HG03439 (cell line): ENCODE results near the gene SCFD1.
"Not testable (repeated sequence)": the region's sequence is repeated elsewhere in the genome, so short reads cannot be mapped to it uniquely, and the experiment has no call there.

ENCODE experiments used
- ATAC-seq: cut with Tn5 transposase; IDR thresholded peaks from one replicate; pipeline ENCODE4 v1.9.1; 2021; ENCODE audit warnings: mild to moderate bottlenecking, moderate library complexity; ENCODE audit not compliant: unreplicated experiment

SCFD1 gene

DNA sequence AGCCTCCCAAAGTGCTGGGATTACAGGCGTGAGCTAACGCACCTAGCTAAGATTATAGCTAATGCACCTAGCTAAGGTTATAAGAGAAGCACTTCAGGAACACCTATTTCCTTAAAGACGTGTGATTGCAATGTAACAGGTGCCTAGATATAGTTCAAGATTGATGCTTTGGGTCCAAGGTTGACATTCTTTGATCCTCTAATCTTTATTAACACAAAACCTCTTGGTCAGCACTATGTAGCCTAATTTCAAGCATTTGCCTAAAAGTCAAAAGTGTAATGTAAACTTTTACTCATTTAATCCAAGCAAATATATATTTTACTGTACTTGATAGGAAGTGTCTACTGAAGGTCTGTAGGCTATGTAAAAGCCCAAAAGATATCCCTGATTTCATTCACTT lies 36.5 kb downstream of the SCFD1 start:
- ATAC-seq = no peak

- no peak for ATAC-seq
These were observed 47.5 kb downstream of the SCFD1 start for GRCh38 chr14:30669594-30669993.

GRCh38 chr14:30673071-30673470 lies 51.0 kb downstream of the SCFD1 start:
- ATAC-seq = no peak

DNA sequence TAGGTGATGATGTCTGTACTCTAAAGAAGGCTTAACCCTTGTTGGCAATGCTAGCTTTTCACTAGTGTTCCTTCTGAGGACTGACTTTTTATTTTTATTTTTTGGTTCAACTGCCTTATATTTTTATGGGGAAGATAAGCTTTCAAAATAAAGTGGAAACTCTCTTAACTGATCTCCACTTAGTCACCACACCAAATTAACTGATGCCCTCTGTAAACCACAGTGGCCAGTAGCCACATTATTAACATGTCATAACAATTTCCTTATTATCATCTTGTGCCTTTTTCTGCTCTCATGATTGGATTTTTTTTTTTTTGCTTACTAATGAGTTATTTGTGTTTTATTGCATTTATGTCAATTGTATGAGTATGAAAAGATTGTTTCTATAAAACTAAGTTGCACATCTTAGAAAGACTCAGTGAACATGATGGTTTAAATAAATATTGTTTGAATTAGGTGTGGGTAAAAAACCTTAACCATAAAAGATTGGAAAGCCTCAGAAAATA lies 56.9 kb downstream of the SCFD1 start:
- ATAC-seq = no peak

- ATAC-seq = no peak
These were observed 57.9 kb downstream of the SCFD1 start for GRCh38 chr14:30680036-30680435.

- ATAC-seq = not testable (repeated sequence)
These were observed 58.7 kb downstream of the SCFD1 start for GRCh38 chr14:30680776-30681175.

GRCh38 chr14:30681752-30682355 lies 59.7 kb downstream of the SCFD1 start:
- no peak for ATAC-seq

- not testable (repeated sequence) for ATAC-seq
These were observed 68.6 kb downstream of the SCFD1 start for GRCh38 chr14:30690487-30691355.

DNA sequence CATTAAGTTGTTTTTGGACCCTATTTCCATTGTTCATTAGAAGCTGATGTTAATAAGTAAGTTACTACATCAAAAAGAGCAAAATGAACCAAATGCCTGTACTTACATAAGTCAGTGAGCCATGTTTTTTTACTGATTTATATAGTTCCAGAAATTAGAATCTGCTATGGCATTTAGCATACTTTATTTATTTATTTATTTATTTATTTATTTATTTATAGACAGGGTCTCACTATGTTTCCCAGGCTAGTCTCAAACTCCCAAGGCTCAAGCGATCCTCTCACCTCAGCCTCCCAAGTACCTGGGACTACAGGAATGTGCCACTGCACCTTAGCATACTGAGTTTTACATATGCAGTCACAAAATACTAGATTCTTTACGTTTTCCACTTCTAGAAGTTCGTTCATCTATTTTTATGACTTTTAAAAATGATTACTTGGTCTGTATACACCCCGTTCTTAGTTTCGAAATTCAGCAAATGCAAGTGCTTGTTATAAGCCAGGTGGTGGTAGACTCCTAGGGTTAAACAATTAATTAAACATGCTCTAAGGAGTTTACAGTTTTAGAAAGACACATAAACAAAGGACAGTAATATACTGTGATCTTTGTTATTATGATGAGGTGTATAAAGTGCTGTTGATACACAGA lies 69.8 kb downstream of the SCFD1 start:
- no peak for ATAC-seq

GRCh38 chr14:30692669-30693068 lies 70.5 kb downstream of the SCFD1 start:
- ATAC-seq = no peak

DNA sequence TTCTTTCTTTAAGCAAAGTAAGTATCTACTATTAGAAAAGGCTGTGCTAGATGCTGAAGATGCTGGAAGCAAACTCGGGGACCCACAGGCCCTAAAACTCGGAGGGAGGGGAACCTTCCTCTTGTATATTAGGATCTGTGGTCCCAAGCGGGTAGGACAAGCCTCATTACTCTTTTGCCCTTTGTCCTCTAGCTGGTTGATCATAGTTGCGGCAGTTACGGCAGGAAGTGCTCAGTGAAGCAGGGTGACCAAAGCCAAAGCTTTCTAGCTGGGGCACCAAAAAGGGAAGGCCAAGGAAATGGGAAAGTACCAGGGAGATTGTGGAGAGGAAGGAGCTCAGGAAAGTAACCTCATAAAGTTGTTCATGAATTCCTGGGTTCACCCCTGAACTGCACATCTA lies 76.3 kb downstream of the SCFD1 start:
- ATAC-seq = no peak

GRCh38 chr14:30706704-30707103 lies 84.6 kb downstream of the SCFD1 start:
- ATAC-seq = no peak

GRCh38 chr14:30708157-30708556 lies 86.0 kb downstream of the SCFD1 start:
- no peak for ATAC-seq

- no peak for ATAC-seq
These were observed 87.1 kb downstream of the SCFD1 start for GRCh38 chr14:30709201-30709600.

- ATAC-seq = no peak
These were observed 88.8 kb downstream of the SCFD1 start for GRCh38 chr14:30710876-30711275.

DNA sequence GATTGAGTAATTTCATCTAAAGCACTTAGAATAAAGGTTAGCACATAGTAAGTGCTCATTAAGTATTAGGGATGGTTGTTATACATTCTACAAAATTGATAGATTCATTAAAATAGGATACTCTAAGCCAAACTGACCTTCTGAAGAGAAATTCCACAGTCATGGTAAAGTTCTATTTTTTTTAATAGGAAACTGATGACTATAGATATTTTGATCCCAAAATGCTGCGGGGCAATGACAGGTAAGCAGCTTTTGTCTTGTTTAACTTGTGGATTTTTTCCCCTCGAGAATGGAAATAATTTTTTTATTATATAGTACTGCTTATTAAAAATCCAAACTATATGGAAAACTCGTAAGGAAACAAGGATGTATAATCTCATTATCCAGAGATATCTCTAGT lies 97.0 kb downstream of the SCFD1 start:
- no peak for ATAC-seq

GRCh38 chr14:30725763-30726162 lies 103.6 kb downstream of the SCFD1 start:
- ATAC-seq = no peak

GRCh38 chr14:30728471-30728870 lies 106.4 kb downstream of the SCFD1 start:
- ATAC-seq = no peak

DNA sequence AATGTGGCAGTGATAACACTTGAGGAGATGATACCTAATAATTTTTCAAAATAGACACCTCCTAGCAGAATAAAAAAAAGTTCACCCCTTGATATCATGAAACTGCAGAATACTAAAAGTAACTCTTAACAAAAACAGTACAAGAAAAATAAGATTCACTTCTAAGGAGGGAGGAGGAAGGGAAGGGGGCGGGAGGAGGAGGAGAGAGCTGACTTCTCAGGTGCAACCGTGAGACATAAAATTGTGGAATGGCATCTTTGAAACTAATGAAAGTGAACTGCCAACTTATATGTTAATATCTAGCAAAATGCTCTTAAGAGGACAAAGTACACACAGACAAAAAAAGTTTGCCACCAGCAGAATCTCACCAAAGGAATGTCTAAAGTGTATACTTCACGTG lies 115.8 kb downstream of the SCFD1 start:
- no peak for ATAC-seq

GRCh38 chr14:30738978-30739377 lies 116.9 kb downstream of the SCFD1 start:
- ATAC-seq = no peak

- ATAC-seq = no peak
These were observed 126.2 kb downstream of the SCFD1 start for GRCh38 chr14:30748343-30748742.
